MCF 10A (cell line): ENCODE data around the gene TBCD. TPM values are rescaled to one million over a fixed set of nuclear protein-coding genes. Genes with fewer than 3 reads are reported as not detected.

ENCODE experiments used
- BruUV-seq: library from RNA; stranded (reverse); fragments of 400-500 nt; replicated peaks from 2 replicates; lab custom pipeline; 2021; lab: Mats Ljungman, UMichigan
- CTCF ChIA-PET: fragments of 300-600 bp; sonication (Branson Sonifier 250); formaldehyde crosslinking; extraction: SDS; loops from one replicate; lab custom pipeline; 2021; ENCODE audit warnings: antibody characterized with exemption, inconsistent platforms; lab: Yijun Ruan, JAX
- POLR2A ChIA-PET: fragments of 300-600, 350-650 bp; sonication (Branson Sonifier 250); formaldehyde crosslinking; extraction: SDS; loops from one replicate; lab custom pipeline; 2020; ENCODE audit warnings: antibody characterized with exemption, inconsistent platforms; lab: Yijun Ruan, JAX
- DNase-seq: peaks from one replicate; pipeline ENCODE4 v3.0.0-alpha.2; 2018; ENCODE audit not compliant: unreplicated experiment
- H3K27ac Mint-ChIP-seq: one replicate; pipeline ENCODE4 v1.8.0; 2022; ENCODE audit warnings: mild to moderate bottlenecking, low read depth, mixed read lengths; ENCODE audit not compliant: unreplicated experiment
- H3K27me3 Mint-ChIP-seq: one replicate; pipeline ENCODE4 v1.8.0; 2022; ENCODE audit warnings: mixed read lengths; ENCODE audit not compliant: insufficient read depth, unreplicated experiment
- H3K36me3 Mint-ChIP-seq: one replicate; pipeline ENCODE4 v1.8.0; 2022; ENCODE audit warnings: mild to moderate bottlenecking, moderate library complexity, mixed read lengths; ENCODE audit not compliant: insufficient read depth, unreplicated experiment
- H3K4me1 Mint-ChIP-seq: one replicate; pipeline ENCODE4 v1.8.0; 2022; ENCODE audit warnings: mixed read lengths; ENCODE audit not compliant: insufficient read depth, unreplicated experiment
- H3K4me3 Mint-ChIP-seq: one replicate; pipeline ENCODE4 v1.8.0; 2022; ENCODE audit warnings: mild to moderate bottlenecking, moderate library complexity, mixed read lengths; ENCODE audit not compliant: unreplicated experiment
- H3K9me3 Mint-ChIP-seq: one replicate; pipeline ENCODE4 v1.8.0; 2022; ENCODE audit warnings: mixed read lengths; ENCODE audit not compliant: unreplicated experiment
- CTCF ChIP-seq: fragments of 200-600 bp; IDR thresholded peaks from one replicate; pipeline ENCODE4 v1.8.0; 2022; ENCODE audit warnings: antibody characterized with exemption, mild to moderate bottlenecking; ENCODE audit not compliant: unreplicated experiment
- intact Hi-C: fragments of 100-400 bp; cut with micrococcal nuclease; formaldehyde crosslinking; loops from 2 replicates; pipeline ENCODE4 v1.14.1; 2022
- total RNA-seq: library from RNA; stranded (reverse); gene quantifications from 2 replicates; pipeline ENCODE4 v1.2.3, GENCODE V29; 2022

TBCD gene
- total RNA-seq, 1 experiment from 2014 or later = 76.2 TPM

GRCh38 chr17:82831041-82831817 is 79.4 kb downstream of the TBCD start:
- intact Hi-C loops = no loop called here
- ChIA-PET POLR2A (interaction anchor here (0.7 to 1.3 kb wide), 2 partner anchors 44 to 45 kb away, joined by 3 to 7 read pairs; no protein-coding TSS in a partner anchor), CTCF (interaction anchor here (0.9 kb wide), 1 partner anchor 44 kb away, joined by 3 read pairs; no protein-coding TSS in a partner anchor)
- Mint-ChIP-seq H3K4me1 (no peaks in the 10 kb centered on the region), H3K9me3 (no peaks in the 10 kb centered on the region), H3K4me3 (no peak overlapping the region), H3K27me3 (no peaks in the 10 kb centered on the region), H3K27ac (no peak overlapping the region), H3K36me3 (peaks cover 34% of the 10 kb centered on the region)
- no peak for DNase-seq
- TF ChIP-seq CTCF = no peak
- no TSS peak for BruUV-seq

DNA sequence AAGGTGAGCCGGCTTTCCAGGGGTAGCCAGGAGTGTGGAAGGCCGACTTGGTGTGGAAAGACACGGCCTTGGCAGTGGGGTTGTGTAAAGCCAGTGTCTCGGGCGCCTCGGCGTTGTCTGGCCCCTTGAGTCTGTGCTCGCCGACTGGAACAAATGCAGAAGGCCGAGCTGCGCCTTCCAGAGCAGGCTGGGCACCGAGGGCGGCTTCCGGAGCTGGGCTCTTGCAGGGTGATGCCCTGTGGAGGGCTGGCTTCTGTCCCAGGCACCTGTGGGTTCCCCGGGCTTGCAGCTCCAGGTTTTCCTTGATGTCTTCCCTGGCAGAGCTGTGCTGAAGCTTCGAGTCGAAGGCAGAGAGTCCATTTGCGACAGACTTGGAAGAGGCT is 79.9 kb downstream of the TBCD start:
- no peak for DNase-seq
- H3K9me3 Mint-ChIP-seq = no peaks in the 10 kb centered on the region
- POLR2A ChIA-PET = interaction anchor here (1.3 kb wide), 1 partner anchor 44 kb away, joined by 7 read pairs; no protein-coding TSS in a partner anchor
- H3K27me3 Mint-ChIP-seq = no peaks in the 10 kb centered on the region
- CTCF ChIA-PET = no interaction called here
- BruUV-seq = no TSS peak
- TF ChIP-seq CTCF = no peak
- H3K36me3 Mint-ChIP-seq = peaks cover 34% of the 10 kb centered on the region
- peaks cover 4% of the 10 kb centered on the region for H3K4me1 Mint-ChIP-seq
- H3K27ac Mint-ChIP-seq = no peak overlapping the region
- H3K4me3 Mint-ChIP-seq = no peak overlapping the region
- intact Hi-C loops = no loop called here

DNA sequence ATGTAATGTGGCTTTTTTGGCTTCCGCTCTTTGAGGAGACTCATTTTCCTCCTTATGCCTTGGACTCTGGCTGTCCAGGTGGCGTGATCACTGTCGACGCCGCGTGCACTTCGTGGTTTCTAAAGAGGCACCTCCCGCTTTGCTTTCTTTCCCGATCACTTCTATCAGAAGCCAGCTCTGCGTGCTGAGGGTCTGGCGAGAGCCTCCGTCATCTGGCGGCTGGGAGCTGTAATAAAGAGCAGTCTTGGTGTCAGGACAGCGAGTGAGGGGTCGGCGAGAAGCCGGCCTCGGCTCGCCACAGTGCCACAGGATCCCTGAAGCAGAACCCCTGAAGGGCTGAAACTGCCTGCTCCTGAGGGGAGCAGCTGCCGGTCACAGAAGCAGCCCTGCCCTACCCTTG is 80.5 kb downstream of the TBCD start:
- POLR2A ChIA-PET = interaction anchor here (1.1 to 1.3 kb wide), 2 partner anchors 16 to 44 kb away, joined by 3 to 7 read pairs; no protein-coding TSS in a partner anchor

More for the DNA sequence above, 80.5 kb downstream of the TBCD start:
- Mint-ChIP-seq H3K9me3 (no peaks in the 10 kb centered on the region), H3K27ac (no peak overlapping the region), H3K27me3 (no peaks in the 10 kb centered on the region), H3K4me1 (peaks cover 7% of the 10 kb centered on the region), H3K4me3 (no peak overlapping the region), H3K36me3 (peaks cover 34% of the 10 kb centered on the region)
- no TSS peak for BruUV-seq
- no peak for DNase-seq
- TF ChIP-seq CTCF = no peak
- intact Hi-C loops = no loop called here
- CTCF ChIA-PET = no interaction called here
